ENCODE results near the gene PLAAT4.
"Not testable (repeated sequence)": the region's sequence is repeated elsewhere in the genome, so short reads cannot be mapped to it uniquely, and the experiment has no call there.

Gene PLAAT4

GRCh38 chr11:63547061-63547460 lies 10.5 kb downstream of the PLAAT4 start:
- DNase-seq, result no peak

GRCh38 chr11:63548178-63548577 lies 11.6 kb downstream of the PLAAT4 start:
- DNase-seq, result no peak

- DNase-seq, result no peak
Measured at GRCh38 chr11:63549411-63549810, 12.8 kb downstream of the PLAAT4 start.

- not testable (repeated sequence) for DNase-seq
Measured at GRCh38 chr11:63550156-63550700, 13.6 kb downstream of the PLAAT4 start.

GRCh38 chr11:63551091-63551888 lies 14.7 kb downstream of the PLAAT4 start:
- DNase-seq, result no peak

GRCh38 chr11:63551889-63552266 lies 15.3 kb downstream of the PLAAT4 start:
- DNase-seq, result no peak

- DNase-seq, result no peak
Measured at GRCh38 chr11:63552921-63553320, 16.3 kb downstream of the PLAAT4 start.

GRCh38 chr11:63553759-63554158 lies 17.2 kb downstream of the PLAAT4 start:
- DNase-seq, result no peak

- no peak for DNase-seq
Measured at GRCh38 chr11:63554877-63555223, 18.2 kb downstream of the PLAAT4 start.

GRCh38 chr11:63556404-63557013 lies 19.9 kb downstream of the PLAAT4 start:
- DNase-seq, result no peak

GRCh38 chr11:63557570-63557969 lies 21.0 kb downstream of the PLAAT4 start:
- DNase-seq, result no peak

- DNase-seq, result no peak
Measured at GRCh38 chr11:63558459-63559157, 22.0 kb downstream of the PLAAT4 start.

GRCh38 chr11:63560506-63561180 lies 24.0 kb downstream of the PLAAT4 start:
- DNase-seq, result peak; percentile 5

GRCh38 chr11:63563201-63564055 lies 26.8 kb downstream of the PLAAT4 start, which contains the start of gene PLAAT2:
TSS of gene PLAAT2 (minus strand) at chr11:63563379. CDS start at chr11:63563324, 55 bp downstream.
- no peak for DNase-seq

- no peak for DNase-seq
Measured at GRCh38 chr11:63564056-63564774, 27.6 kb downstream of the PLAAT4 start.

GRCh38 chr11:63564784-63565350 lies 28.3 kb downstream of the PLAAT4 start:
- DNase-seq, result no peak

GRCh38 chr11:63567044-63567840 lies 30.6 kb downstream of the PLAAT4 start:
- DNase-seq, result peak; percentile 60

GRCh38 chr11:63569570-63569969 lies 33.0 kb downstream of the PLAAT4 start:
- no peak for DNase-seq

GRCh38 chr11:63572026-63572688 lies 35.5 kb downstream of the PLAAT4 start:
- no peak for DNase-seq

All from T1000 (cell line).